Measurements from ENCODE around the gene MAG. TPM values are rescaled to one million over a fixed set of nuclear protein-coding genes. Genes with fewer than 3 reads are reported as not detected.

MAG gene
- total and polyA plus RNA-seq, 2 of the 13 experiments (the other 11 are each of a cell fraction or from before 2014, with no cell fraction given): 0.20 to 1.3 TPM

DNA sequence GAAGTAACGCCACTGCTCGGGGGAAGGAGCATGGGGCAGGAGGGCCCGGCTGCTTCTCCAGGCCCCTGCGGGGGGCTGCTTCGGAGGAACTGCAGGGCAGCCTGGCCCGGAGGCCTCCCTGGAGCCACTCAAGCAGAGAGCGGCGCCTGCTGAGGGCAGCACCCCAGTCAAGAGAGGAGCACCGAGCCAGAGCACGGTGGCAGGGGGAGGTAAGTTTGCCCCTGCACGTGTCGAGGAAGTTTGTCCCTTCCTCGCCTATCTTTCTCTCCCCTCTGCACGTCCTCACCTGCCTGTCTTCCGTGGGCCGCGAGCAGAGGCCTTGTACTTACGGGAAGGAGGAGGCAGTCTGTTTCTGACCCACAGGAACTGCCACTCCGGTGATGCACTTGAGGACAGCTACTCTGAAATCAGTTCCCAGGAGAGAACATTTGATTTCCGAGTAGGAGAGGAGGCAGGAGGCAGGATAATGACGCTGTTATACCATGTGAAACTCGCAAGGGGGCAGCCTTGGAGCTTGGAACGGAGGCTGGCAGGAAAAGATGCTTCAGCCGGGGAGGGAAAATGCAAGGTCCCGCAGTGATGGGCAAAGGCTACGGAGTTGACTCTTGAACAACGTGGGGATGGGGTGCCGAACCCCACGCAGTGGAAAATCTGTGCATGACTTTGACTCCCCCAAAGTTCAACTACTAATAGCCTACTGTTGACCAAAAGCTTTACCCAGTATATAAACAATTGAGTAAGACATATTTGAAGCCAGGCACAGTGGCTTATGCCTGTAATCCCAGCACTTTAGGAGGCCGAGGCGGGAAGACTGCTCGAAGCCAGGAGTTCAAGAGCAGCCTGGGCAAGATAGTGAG lies 60.7 kb downstream of the MAG start (continued):
- TF ChIP-seq SIX4 (CRISPR knock-in tag; IDR thresholded peaks at IDR 0.05): no peak
- no peak for TF ChIP-seq ZFP37 (CRISPR knock-in tag; IDR thresholded peaks at IDR 0.05; ENCODE audit: borderline replicate concordance)
- no peak for TF ChIP-seq KAT2B (IDR thresholded peaks at IDR 0.05; ENCODE audit: borderline replicate concordance, low read depth, low read length)
- TF ChIP-seq ZNF501 (CRISPR knock-in tag; IDR thresholded peaks at IDR 0.05): peak; percentile 19; the same call in 1 of the 2 replicates
- TF ChIP-seq, protein P1, sequence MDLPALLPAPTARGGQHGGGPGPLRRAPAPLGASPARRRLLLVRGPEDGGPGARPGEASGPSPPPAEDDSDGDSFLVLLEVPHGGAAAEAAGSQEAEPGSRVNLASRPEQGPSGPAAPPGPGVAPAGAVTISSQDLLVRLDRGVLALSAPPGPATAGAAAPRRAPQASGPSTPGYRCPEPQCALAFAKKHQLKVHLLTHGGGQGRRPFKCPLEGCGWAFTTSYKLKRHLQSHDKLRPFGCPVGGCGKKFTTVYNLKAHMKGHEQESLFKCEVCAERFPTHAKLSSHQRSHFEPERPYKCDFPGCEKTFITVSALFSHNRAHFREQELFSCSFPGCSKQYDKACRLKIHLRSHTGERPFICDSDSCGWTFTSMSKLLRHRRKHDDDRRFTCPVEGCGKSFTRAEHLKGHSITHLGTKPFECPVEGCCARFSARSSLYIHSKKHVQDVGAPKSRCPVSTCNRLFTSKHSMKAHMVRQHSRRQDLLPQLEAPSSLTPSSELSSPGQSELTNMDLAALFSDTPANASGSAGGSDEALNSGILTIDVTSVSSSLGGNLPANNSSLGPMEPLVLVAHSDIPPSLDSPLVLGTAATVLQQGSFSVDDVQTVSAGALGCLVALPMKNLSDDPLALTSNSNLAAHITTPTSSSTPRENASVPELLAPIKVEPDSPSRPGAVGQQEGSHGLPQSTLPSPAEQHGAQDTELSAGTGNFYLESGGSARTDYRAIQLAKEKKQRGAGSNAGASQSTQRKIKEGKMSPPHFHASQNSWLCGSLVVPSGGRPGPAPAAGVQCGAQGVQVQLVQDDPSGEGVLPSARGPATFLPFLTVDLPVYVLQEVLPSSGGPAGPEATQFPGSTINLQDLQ (CRISPR knock-in tag; IDR thresholded peaks at IDR 0.05): no peak
- TF ChIP-seq, protein P2, sequence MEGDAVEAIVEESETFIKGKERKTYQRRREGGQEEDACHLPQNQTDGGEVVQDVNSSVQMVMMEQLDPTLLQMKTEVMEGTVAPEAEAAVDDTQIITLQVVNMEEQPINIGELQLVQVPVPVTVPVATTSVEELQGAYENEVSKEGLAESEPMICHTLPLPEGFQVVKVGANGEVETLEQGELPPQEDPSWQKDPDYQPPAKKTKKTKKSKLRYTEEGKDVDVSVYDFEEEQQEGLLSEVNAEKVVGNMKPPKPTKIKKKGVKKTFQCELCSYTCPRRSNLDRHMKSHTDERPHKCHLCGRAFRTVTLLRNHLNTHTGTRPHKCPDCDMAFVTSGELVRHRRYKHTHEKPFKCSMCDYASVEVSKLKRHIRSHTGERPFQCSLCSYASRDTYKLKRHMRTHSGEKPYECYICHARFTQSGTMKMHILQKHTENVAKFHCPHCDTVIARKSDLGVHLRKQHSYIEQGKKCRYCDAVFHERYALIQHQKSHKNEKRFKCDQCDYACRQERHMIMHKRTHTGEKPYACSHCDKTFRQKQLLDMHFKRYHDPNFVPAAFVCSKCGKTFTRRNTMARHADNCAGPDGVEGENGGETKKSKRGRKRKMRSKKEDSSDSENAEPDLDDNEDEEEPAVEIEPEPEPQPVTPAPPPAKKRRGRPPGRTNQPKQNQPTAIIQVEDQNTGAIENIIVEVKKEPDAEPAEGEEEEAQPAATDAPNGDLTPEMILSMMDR (CRISPR knock-in tag; IDR thresholded peaks at IDR 0.05): peak; percentile 97
- TF ChIP-seq TCF7 (IDR thresholded peaks at IDR 0.05; ENCODE audit: low read depth): no peak
- TF ChIP-seq, protein P3, sequence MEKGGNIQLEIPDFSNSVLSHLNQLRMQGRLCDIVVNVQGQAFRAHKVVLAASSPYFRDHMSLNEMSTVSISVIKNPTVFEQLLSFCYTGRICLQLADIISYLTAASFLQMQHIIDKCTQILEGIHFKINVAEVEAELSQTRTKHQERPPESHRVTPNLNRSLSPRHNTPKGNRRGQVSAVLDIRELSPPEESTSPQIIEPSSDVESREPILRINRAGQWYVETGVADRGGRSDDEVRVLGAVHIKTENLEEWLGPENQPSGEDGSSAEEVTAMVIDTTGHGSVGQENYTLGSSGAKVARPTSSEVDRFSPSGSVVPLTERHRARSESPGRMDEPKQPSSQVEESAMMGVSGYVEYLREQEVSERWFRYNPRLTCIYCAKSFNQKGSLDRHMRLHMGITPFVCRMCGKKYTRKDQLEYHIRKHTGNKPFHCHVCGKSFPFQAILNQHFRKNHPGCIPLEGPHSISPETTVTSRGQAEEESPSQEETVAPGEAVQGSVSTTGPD (CRISPR knock-in tag; IDR thresholded peaks at IDR 0.05): no peak
- TF ChIP-seq, protein P4, sequence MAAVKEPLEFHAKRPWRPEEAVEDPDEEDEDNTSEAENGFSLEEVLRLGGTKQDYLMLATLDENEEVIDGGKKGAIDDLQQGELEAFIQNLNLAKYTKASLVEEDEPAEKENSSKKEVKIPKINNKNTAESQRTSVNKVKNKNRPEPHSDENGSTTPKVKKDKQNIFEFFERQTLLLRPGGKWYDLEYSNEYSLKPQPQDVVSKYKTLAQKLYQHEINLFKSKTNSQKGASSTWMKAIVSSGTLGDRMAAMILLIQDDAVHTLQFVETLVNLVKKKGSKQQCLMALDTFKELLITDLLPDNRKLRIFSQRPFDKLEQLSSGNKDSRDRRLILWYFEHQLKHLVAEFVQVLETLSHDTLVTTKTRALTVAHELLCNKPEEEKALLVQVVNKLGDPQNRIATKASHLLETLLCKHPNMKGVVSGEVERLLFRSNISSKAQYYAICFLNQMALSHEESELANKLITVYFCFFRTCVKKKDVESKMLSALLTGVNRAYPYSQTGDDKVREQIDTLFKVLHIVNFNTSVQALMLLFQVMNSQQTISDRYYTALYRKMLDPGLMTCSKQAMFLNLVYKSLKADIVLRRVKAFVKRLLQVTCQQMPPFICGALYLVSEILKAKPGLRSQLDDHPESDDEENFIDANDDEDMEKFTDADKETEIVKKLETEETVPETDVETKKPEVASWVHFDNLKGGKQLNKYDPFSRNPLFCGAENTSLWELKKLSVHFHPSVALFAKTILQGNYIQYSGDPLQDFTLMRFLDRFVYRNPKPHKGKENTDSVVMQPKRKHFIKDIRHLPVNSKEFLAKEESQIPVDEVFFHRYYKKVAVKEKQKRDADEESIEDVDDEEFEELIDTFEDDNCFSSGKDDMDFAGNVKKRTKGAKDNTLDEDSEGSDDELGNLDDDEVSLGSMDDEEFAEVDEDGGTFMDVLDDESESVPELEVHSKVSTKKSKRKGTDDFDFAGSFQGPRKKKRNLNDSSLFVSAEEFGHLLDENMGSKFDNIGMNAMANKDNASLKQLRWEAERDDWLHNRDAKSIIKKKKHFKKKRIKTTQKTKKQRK (IDR thresholded peaks at IDR 0.05; ENCODE audit: low read length): no peak
- TF ChIP-seq GFI1 (CRISPR knock-in tag; IDR thresholded peaks at IDR 0.05; ENCODE audit: borderline replicate concordance): no peak; the same call in 1 of the 2 replicates
- no peak for TF ChIP-seq RNF2 (conservative IDR thresholded peaks at IDR 0.05; ENCODE audit: low read depth)
- no peak for TF ChIP-seq NAIF1 (CRISPR knock-in tag; IDR thresholded peaks at IDR 0.05; ENCODE audit: borderline replicate concordance)
- TF ChIP-seq PITX1 (CRISPR knock-in tag; IDR thresholded peaks at IDR 0.05): peak; percentile 31; the same call in 1 of the 2 replicates
